Left kidney (tissue), 2 donors: ENCODE measurements around the gene SVIL. TPM values are rescaled to one million over a fixed set of nuclear protein-coding genes. Genes with fewer than 3 reads are reported as not detected.
"Not testable (repeated sequence)": the region's sequence is repeated elsewhere in the genome, so short reads cannot be mapped to it uniquely, and the experiment has no call there.

Source experiments
- DNase-seq: peaks from one replicate; pipeline ENCODE4 v3.0.0-alpha.2; 2013
- polyA plus RNA-seq: library from polyadenylated mRNA; unstranded; fragments of 120-200 nt; gene quantifications from one replicate; pipeline ENCODE4 v1.2.1, GENCODE V29; 2013; ENCODE audit not compliant: insufficient read length

Gene SVIL
- polyA plus RNA-seq, 1 donor, result 43.8 TPM

DNA sequence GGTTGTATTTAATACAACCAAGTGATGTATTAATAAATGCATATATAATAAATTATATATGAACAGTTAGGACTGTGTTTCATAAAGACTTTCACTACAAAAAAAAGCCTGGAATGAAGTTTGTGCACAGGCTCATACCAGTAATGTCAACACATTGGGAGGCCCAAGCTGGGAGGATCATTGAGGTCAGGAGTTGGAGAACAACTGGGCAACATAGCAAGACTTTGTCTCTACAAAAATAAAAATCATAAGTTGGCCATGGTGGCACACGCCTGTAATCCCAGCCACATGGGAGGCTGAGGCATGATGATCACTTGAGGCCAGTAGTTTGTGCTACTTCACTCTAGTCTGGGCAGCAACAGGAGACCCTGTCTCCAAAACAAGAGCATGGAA lies 15.8 kb upstream of the SVIL start:
- DNase-seq, result no peak

DNA sequence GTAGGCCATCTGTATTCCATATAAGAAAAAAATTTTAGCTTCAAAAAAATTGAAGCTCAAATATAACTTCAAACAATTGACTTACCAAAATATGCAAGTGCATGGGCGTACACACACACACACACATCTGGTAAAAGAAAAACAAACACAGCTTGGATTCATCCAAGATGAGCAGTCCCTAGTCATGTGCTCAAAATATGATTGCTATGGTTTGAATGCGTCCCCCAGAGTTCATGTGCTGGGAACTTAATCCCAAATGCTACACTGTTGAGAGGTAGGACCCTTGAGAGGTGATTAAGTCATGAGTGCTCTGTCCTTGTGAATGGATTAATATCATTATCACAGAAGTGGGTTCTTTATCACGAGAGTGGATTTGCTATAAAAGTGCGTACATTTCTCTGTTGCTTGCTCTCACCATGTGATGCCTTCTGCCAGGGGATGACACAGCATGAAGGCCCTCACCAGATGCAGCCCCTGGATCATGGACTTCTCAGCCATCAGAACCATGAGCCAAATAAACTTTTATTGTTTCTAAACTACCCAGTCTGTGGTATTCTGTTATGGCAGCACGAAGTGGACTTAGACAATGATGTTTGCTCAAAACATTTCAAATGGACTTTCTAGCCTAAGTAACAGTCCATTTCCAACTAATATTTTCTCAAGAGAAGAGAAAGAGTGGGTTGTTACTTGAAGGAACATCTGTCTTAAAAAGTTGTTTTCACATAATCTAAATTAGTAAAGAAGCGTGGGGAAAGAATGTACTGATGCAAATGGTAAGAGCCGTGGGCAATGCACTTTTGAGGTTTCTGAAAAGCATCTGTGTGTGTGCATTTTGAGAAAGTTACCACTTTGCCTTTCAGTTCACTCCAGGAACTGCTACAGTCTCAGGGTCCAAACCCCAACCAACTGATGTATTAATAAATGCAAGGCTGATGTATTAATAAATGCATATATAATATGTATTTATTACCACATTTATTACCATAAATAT lies 15.1 kb upstream of the SVIL start:
- no peak for DNase-seq

GRCh38 chr10:29648983-29649268 lies 14.2 kb upstream of the SVIL start:
- DNase-seq, result no peak

- no peak for DNase-seq
These were observed 13.6 kb upstream of the SVIL start for GRCh38 chr10:29648114-29648982.

- DNase-seq, result no peak
These were observed 12.7 kb upstream of the SVIL start for GRCh38 chr10:29647478-29647877.

- no peak for DNase-seq
These were observed 12.2 kb upstream of the SVIL start for GRCh38 chr10:29646960-29647461.

- peak; percentile 50 for DNase-seq
These were observed 11.6 kb upstream of the SVIL start for GRCh38 chr10:29646238-29646902.

- DNase-seq, result no peak
These were observed 9.2 kb upstream of the SVIL start for GRCh38 chr10:29643771-29644501.

DNA sequence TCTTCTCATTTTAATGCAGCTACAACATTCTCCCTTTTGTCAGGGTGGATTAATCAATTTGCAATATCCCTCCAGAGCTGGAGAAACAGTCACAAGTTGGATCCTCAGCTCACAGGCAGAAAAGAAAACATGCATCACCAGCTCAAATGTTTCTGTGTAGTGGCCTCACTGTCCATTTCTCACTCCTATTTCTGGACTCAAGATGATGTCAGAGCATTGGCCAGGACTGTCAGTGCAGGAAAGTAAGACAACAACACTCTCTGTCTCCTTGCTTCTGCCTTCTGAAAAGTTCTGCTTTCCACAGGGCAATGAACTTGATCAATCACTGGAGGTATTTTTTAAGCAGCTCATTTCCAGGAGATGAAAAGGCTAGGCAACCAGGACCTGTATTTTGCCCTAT lies 8.2 kb upstream of the SVIL start:
- no peak for DNase-seq

DNA sequence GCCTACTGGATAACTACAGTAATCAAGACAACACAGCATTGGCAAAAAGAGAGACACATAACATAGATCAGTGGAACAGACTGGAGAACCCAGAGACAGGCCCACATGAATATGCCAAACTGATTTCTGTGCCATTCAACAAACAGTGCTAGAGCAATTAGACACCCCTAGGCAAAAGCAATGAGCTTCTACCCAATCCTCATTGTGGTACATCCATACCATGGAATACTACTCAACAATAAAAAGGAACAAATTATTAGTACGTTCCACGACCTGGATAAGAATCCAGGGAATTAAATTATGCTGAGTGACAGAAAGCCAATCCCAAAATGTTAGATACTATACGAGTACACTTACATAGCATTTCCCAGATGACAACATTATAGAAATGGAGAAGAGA lies 2.8 kb upstream of the SVIL start:
- no peak for DNase-seq

DNA sequence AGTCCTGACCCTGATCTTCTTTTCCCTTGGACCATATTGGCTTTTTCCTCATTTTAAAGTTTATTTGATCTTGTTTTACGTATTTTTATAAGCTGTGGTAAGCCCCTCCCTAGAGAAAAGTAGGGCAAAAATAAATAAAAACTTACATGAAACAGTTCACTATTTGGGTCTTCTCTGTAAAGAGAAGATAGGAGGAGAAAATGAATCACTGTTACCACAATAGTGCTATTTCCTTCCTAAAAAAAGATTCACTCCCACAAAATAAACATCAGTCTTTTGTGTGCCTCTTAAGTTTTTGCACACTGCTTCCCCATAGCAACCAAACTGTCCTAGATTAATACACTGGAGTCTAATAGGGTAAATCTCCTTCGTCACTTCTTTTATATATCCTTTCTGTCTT lies 1.4 kb upstream of the SVIL start:
- DNase-seq, result no peak

DNA sequence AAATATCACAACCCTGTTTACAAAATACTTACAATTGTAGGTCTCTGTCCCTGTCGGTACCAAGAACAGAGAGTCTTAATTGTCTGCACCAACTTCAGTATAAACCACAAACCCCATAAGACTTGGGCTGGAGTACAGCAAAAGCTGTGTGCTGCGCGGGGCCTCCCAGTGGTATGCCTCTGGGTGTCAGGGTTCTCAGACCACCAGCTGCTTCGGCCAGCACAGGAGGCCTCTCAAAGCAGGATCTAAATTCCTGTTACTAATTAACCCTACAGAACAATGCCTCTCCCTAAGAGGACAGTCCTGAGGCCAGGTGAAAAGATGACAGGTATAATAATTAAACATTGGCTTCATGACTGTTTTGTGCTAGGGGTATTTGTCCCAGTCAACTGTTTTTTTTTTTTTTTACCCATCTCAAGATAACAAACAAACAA lies 957 bp upstream of the SVIL start:
- DNase-seq, result no peak

GRCh38 chr10:29634105-29634504 lies 666 bp downstream of the SVIL start:
- DNase-seq, result no peak

DNA sequence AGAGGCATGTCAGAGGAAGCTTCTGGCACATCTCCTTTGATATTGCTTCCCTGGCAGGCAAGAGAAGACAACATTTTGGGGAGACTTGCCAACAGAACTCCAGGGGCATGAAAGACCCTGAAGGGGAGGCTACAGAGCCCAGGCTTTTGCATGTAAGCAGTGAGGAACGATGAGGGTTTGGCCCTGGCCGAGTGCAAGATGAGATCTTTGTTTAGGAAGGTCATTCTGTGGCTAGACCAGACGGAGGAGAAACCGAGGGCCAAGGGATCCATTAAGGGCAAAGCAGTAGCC lies 3.8 kb downstream of the SVIL start:
- DNase-seq, result no peak

DNA sequence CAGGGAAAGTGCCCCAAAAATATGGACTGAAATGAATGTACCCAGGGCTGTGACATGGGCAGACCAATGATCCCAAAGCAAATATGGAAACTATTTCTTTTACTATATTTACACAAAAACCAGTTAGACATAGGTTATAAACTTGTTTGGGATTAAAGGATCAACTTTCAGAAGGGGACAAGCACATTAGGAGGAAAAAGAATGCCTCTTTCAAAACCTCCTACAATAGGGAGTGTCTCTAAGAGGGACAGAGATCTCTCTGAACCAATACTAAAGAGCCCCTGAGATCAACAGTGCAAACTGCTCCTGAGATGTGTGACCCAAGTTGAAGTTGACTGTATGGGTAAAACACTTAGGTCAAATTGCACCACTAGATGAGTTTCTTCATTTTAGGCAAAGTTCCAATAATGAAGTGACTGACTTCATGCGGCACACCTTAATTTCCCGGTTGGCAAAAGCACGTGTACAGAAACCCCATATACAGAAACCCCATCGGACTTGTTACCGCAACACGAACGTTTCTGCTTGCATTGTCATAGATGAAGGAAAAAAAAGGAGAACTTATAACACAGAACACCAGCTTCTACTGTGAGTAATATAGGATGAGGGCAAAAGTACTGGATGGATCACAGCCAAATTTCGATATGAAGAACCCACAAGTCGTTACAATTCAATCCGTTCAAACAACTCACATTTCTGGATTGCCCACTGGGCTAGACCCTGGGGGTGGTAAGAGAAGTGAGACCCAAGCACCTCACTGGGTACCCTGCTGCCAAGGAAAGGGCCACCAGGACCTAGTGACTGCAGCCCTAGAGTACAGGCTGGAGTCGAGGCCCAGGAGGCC lies 4.3 kb downstream of the SVIL start:
- no peak for DNase-seq

- no peak for DNase-seq
These were observed 5.8 kb downstream of the SVIL start for GRCh38 chr10:29628912-29629526.

DNA sequence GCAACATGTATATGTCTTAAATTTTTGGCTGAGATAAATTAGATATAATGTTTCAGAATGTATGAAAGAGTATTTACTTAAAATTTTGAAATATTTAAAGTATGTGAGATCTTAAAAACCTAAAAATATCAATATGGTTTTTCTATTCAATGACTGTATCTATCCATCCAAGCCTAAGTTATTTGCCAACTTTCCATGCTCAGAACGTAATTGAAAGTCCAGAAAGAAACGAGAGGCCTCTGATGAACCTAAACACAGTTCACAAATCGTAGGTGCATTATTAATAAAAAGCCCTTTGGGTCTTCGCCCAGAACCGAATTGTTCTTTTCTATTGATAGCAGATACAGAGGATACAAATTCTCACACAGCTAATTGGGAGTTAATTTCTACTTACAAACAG lies 6.5 kb downstream of the SVIL start:
- no peak for DNase-seq

- DNase-seq, result no peak
These were observed 7.3 kb downstream of the SVIL start for GRCh38 chr10:29627201-29628132.

- not testable (repeated sequence) for DNase-seq
These were observed 10.4 kb downstream of the SVIL start for GRCh38 chr10:29624357-29624756.
